Mammary epithelial cell (primary cell): Measurements from ENCODE around the gene GGA3.

ENCODE experiments used
- EZH2 ChIP-seq: IDR thresholded peaks from 2 replicates; pipeline ENCODE4 v1.6.1; 2012; ENCODE audit warnings: low read length, inconsistent platforms, borderline replicate concordance
- TF ChIP-seq, protein P1 (sequence below), 2 donors: IDR thresholded peaks in 1 of 2; conservative IDR thresholded peaks in 1 of 2; 2 replicates each; pipeline ENCODE4 v1.5.1; 2011 to 2012; ENCODE audit warnings: inconsistent platforms in 2 of 2, low read length in 2 of 2, mild to moderate bottlenecking in 2 of 2, control low read depth in 1 of 2, low read depth in 1 of 2; ENCODE audit not compliant: insufficient read depth in 1 of 2; ENCODE audit errors: extremely low read depth in 1 of 2

DNA sequence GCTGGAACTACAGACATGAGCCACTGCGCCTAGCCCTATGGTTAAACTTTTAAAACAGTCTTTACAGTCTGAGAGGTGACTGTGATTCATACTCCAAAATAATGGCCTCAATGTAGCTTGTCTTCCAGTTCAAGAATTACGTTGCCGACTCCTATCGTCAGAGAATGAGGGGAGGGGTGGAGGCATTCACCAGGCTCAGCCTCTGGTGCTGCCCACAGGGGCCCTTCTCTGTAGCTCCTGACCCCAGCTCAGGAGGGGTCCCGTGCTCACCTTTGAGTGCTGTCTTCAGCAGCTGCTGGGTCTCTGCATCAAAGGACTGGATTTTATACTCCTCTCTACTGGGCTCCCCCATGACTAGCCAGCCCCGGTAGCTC is 8.4 kb upstream of the GGA3 start:
- TF ChIP-seq, protein P1, sequence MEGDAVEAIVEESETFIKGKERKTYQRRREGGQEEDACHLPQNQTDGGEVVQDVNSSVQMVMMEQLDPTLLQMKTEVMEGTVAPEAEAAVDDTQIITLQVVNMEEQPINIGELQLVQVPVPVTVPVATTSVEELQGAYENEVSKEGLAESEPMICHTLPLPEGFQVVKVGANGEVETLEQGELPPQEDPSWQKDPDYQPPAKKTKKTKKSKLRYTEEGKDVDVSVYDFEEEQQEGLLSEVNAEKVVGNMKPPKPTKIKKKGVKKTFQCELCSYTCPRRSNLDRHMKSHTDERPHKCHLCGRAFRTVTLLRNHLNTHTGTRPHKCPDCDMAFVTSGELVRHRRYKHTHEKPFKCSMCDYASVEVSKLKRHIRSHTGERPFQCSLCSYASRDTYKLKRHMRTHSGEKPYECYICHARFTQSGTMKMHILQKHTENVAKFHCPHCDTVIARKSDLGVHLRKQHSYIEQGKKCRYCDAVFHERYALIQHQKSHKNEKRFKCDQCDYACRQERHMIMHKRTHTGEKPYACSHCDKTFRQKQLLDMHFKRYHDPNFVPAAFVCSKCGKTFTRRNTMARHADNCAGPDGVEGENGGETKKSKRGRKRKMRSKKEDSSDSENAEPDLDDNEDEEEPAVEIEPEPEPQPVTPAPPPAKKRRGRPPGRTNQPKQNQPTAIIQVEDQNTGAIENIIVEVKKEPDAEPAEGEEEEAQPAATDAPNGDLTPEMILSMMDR (conservative IDR thresholded peaks at IDR 0.05 in 1 of 2, IDR thresholded peaks at IDR 0.05 in 1 of 2; ENCODE audit: extremely low read depth in 1 of 2, insufficient read depth in 1 of 2, low read depth in 1 of 2, low read length in 2 of 2), result no peak
- no peak for TF ChIP-seq EZH2
